Measurements from ENCODE around the gene CA10.

GRCh38 chr17:51650202-51650601 is 508.3 kb downstream of the CA10 start:
- TF ChIP-seq CREB5 (CRISPR knock-in tag; IDR thresholded peaks at IDR 0.05; ENCODE audit: low read depth) (no peak), ESRRG (CRISPR knock-in tag; IDR thresholded peaks at IDR 0.05) (no peak)
